Measurements from ENCODE around the gene FMNL3.

- TF ChIP-seq CTCF (IDR thresholded peaks at IDR 0.05) (no peak), EP300 (IDR thresholded peaks at IDR 0.05) (no peak)
Measured at GRCh38 chr12:49622501-49623141, 84.6 kb downstream of the FMNL3 start.

Measured in esophagus muscularis mucosa (tissue), 3 donors.